HEK293 (cell line): ENCODE measurements around the gene MCIDAS.

Experiments
- CTCF ChIA-PET: fragments of 350-600 bp; formaldehyde crosslinking; extraction: SDS; loops from one replicate; lab custom pipeline; 2021; ENCODE audit warnings: antibody characterized with exemption; lab: Yijun Ruan, JAX
- POLR2A ChIA-PET: fragments of 300-600 bp; formaldehyde crosslinking; extraction: SDS; loops from one replicate; lab custom pipeline; 2020; ENCODE audit warnings: antibody characterized with exemption, inconsistent platforms; lab: Yijun Ruan, JAX
- H3K27ac ChIP-seq: fragments of 200-500 bp; sonication (Bioruptor generic); 2 replicates; pipeline ENCODE4 v1.5.1; 2014; ENCODE audit warnings: low read depth, low read length, control low read depth, inconsistent platforms; ENCODE audit errors: extremely low read depth
- H3K36me3 ChIP-seq, 2 experiments: fragments of 200-500 bp in 1 of 2; sonication (Bioruptor generic) in 1 of 2; 1 replicate in 1 of 2; 2 replicates in 1 of 2; pipeline ENCODE4 v1.5.1; 2014 to 2017; ENCODE audit warnings: inconsistent platforms in 2 of 2, low read length in 2 of 2; ENCODE audit not compliant: control insufficient read depth in 2 of 2, insufficient read depth in 1 of 2
- H3K4me1 ChIP-seq: fragments of 200-500 bp; sonication (Bioruptor generic); 2 replicates; pipeline ENCODE4 v1.5.1; 2014; ENCODE audit warnings: mild to moderate bottlenecking, low read length, inconsistent platforms; ENCODE audit not compliant: control insufficient read depth, insufficient read depth
- H3K4me3 ChIP-seq: 2 replicates; pipeline ENCODE4 v1.5.1; 2011; ENCODE audit warnings: low read depth, mild to moderate bottlenecking, control low read depth, low read length, moderate library complexity
- H3K9me3 ChIP-seq: fragments of 200-500 bp; sonication (Bioruptor generic); 2 replicates; pipeline ENCODE4 v1.5.1; 2014; ENCODE audit warnings: low read depth, low read length, inconsistent platforms; ENCODE audit not compliant: control insufficient read depth, insufficient read depth
- FEZF1 ChIP-seq: fragments of 450-650 bp; formaldehyde crosslinking; IDR thresholded peaks from 2 replicates; pipeline ENCODE4 v1.5.1; 2016; ENCODE audit warnings: missing biosample characterization, missing genetic modification characterization
- GLI4 ChIP-seq: fragments of 450-650 bp; formaldehyde crosslinking; IDR thresholded peaks from 2 replicates; pipeline ENCODE4 v1.5.1; 2016; ENCODE audit warnings: missing biosample characterization, missing genetic modification characterization
- OVOL3 ChIP-seq: fragments of 450-650 bp; formaldehyde crosslinking; IDR thresholded peaks from 2 replicates; pipeline ENCODE4 v1.5.1; 2016; ENCODE audit warnings: missing biosample characterization, missing genetic modification characterization
- REPIN1 ChIP-seq: fragments of 450-650 bp; formaldehyde crosslinking; IDR thresholded peaks from 2 replicates; pipeline ENCODE4 v1.5.1; 2017; ENCODE audit warnings: missing biosample characterization, missing genetic modification characterization, low read depth
- SP3 ChIP-seq: fragments of 450-650 bp; formaldehyde crosslinking; IDR thresholded peaks from 2 replicates; pipeline ENCODE4 v1.5.1; 2016; ENCODE audit warnings: missing biosample characterization, missing genetic modification characterization
- TCF7L2 ChIP-seq: IDR thresholded peaks from 2 replicates; pipeline ENCODE4 v1.6.1; 2011; ENCODE audit warnings: low read depth, mild to moderate bottlenecking, inconsistent platforms, low read length, moderate library complexity, borderline replicate concordance
- YY2 ChIP-seq: fragments of 450-650 bp; formaldehyde crosslinking; IDR thresholded peaks from 2 replicates; pipeline ENCODE4 v1.5.1; 2016; ENCODE audit warnings: missing biosample characterization, missing genetic modification characterization
- ZFP37 ChIP-seq: fragments of 450-650 bp; formaldehyde crosslinking; IDR thresholded peaks from 2 replicates; pipeline ENCODE4 v1.5.1; 2016; ENCODE audit warnings: missing biosample characterization, missing genetic modification characterization
- ZNF157 ChIP-seq: fragments of 450-650 bp; formaldehyde crosslinking; IDR thresholded peaks from 2 replicates; pipeline ENCODE4 v1.5.1; 2016; ENCODE audit warnings: missing biosample characterization, missing genetic modification characterization
- ZNF23 ChIP-seq: fragments of 450-650 bp; formaldehyde crosslinking; IDR thresholded peaks from 2 replicates; pipeline ENCODE4 v1.5.1; 2016; ENCODE audit warnings: missing biosample characterization, missing genetic modification characterization, borderline replicate concordance
- ZNF280D ChIP-seq: fragments of 450-650 bp; formaldehyde crosslinking; IDR thresholded peaks from 2 replicates; pipeline ENCODE4 v1.5.1; 2016; ENCODE audit warnings: missing biosample characterization, missing genetic modification characterization
- ZNF404 ChIP-seq: fragments of 450-650 bp; formaldehyde crosslinking; IDR thresholded peaks from 2 replicates; pipeline ENCODE4 v1.5.1; 2017; ENCODE audit warnings: missing biosample characterization, missing genetic modification characterization
- ZNF639 ChIP-seq: fragments of 450-650 bp; formaldehyde crosslinking; IDR thresholded peaks from 2 replicates; pipeline ENCODE4 v1.5.1; 2016; ENCODE audit warnings: missing biosample characterization, missing genetic modification characterization
- ZNF692 ChIP-seq: fragments of 450-650 bp; formaldehyde crosslinking; IDR thresholded peaks from 2 replicates; pipeline ENCODE4 v1.5.1; 2016; ENCODE audit warnings: missing biosample characterization, missing genetic modification characterization
- TF ChIP-seq, protein P1 (sequence below): fragments of 450-650 bp; formaldehyde crosslinking; conservative IDR thresholded peaks from 2 replicates; pipeline ENCODE4 v1.5.1; 2016; ENCODE audit warnings: low read depth, missing biosample characterization, missing genetic modification characterization
- TF ChIP-seq, protein P2 (sequence below): sonication (generic); formaldehyde crosslinking; IDR thresholded peaks from 2 replicates; pipeline ENCODE4 v1.8.1; 2022; ENCODE audit warnings: mild to moderate bottlenecking, moderate library complexity, missing genetic modification reagents
- TF ChIP-seq, protein P3 (sequence below): fragments of 450-650 bp; formaldehyde crosslinking; conservative IDR thresholded peaks from 2 replicates; pipeline ENCODE4 v1.5.1; 2016; ENCODE audit warnings: low read depth, missing biosample characterization, missing genetic modification characterization
- TF ChIP-seq, protein P4 (sequence below): fragments of 450-650 bp; formaldehyde crosslinking; IDR thresholded peaks from 2 replicates; pipeline ENCODE4 v1.5.1; 2017; ENCODE audit warnings: missing biosample characterization, missing genetic modification characterization

MCIDAS gene

GRCh38 chr5:55232271-55232984 is 5.3 kb upstream of the MCIDAS start (continued):
- no peak for TF ChIP-seq ZNF280D (tag by site-specific recombination)
- no peak for TF ChIP-seq FEZF1 (tag by site-specific recombination)
- 0 out of 2 replicates have a peak, but pooled peaks have one; percentile 53 for TF ChIP-seq SP3
- TF ChIP-seq YY2, result no peak
- TF ChIP-seq ZNF23 (tag by site-specific recombination), result no peak

- POLR2A ChIA-PET, result interaction anchor here (5.3 kb wide), 1 partner anchor 75 kb away, joined by 38 read pairs; the partner anchor contains the start of genes DHX29 and MTREX
- Histone ChIP-seq H3K36me3 (no peaks in the 10 kb centered on the region), H3K9me3 (no peaks in the 10 kb centered on the region), H3K4me3 (peak overlapping the region; percentile 49), H3K4me1 (no peaks in the 10 kb centered on the region), H3K27ac (no peak overlapping the region; the same call in 1 of the 2 replicates)
- CTCF ChIA-PET, result interaction anchor here (0.6 to 1.6 kb wide), 4 partner anchors 30 to 1368 kb away, joined by 3 to 4 read pairs (median 4); no protein-coding TSS in a partner anchor
- TF ChIP-seq TCF7L2 (no peak), REPIN1 (tag by site-specific recombination) (no peak), ZNF23 (tag by site-specific recombination) (no peak), ZFP37 (tag by site-specific recombination) (no peak), GLI4 (no peak), ZNF692 (no peak), ZNF404 (tag by site-specific recombination) (no peak), ZNF157 (no peak), OVOL3 (tag by site-specific recombination) (no peak), ZNF639 (no peak)
- TF ChIP-seq, protein P1, sequence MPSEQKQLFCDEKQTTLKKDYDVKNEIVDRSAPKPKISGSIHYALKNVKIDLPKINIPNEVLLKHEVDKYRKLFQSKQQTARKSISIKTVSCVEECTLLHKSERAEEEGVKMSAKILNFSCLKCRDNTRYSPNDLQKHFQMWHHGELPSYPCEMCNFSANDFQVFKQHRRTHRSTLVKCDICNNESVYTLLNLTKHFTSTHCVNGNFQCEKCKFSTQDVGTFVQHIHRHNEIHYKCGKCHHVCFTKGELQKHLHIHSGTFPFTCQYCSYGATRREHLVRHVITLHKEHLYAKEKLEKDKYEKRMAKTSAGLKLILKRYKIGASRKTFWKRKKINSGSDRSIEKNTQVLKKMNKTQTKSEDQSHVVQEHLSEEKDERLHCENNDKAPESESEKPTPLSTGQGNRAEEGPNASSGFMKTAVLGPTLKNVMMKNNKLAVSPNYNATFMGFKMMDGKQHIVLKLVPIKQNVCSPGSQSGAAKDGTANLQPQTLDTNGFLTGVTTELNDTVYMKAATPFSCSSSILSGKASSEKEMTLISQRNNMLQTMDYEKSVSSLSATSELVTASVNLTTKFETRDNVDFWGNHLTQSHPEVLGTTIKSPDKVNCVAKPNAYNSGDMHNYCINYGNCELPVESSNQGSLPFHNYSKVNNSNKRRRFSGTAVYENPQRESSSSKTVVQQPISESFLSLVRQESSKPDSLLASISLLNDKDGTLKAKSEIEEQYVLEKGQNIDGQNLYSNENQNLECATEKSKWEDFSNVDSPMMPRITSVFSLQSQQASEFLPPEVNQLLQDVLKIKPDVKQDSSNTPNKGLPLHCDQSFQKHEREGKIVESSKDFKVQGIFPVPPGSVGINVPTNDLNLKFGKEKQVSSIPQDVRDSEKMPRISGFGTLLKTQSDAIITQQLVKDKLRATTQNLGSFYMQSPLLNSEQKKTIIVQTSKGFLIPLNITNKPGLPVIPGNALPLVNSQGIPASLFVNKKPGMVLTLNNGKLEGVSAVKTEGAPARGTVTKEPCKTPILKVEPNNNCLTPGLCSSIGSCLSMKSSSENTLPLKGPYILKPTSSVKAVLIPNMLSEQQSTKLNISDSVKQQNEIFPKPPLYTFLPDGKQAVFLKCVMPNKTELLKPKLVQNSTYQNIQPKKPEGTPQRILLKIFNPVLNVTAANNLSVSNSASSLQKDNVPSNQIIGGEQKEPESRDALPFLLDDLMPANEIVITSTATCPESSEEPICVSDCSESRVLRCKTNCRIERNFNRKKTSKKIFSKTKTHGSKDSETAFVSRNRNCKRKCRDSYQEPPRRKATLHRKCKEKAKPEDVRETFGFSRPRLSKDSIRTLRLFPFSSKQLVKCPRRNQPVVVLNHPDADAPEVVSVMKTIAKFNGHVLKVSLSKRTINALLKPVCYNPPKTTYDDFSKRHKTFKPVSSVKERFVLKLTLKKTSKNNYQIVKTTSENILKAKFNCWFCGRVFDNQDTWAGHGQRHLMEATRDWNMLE (tag by site-specific recombination), result no peak
- TF ChIP-seq, protein P2, sequence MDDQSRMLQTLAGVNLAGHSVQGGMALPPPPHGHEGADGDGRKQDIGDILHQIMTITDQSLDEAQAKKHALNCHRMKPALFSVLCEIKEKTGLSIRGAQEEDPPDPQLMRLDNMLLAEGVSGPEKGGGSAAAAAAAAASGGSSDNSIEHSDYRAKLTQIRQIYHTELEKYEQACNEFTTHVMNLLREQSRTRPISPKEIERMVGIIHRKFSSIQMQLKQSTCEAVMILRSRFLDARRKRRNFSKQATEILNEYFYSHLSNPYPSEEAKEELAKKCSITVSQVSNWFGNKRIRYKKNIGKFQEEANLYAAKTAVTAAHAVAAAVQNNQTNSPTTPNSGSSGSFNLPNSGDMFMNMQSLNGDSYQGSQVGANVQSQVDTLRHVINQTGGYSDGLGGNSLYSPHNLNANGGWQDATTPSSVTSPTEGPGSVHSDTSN (CRISPR knock-in tag), result no peak
- TF ChIP-seq, protein P3, sequence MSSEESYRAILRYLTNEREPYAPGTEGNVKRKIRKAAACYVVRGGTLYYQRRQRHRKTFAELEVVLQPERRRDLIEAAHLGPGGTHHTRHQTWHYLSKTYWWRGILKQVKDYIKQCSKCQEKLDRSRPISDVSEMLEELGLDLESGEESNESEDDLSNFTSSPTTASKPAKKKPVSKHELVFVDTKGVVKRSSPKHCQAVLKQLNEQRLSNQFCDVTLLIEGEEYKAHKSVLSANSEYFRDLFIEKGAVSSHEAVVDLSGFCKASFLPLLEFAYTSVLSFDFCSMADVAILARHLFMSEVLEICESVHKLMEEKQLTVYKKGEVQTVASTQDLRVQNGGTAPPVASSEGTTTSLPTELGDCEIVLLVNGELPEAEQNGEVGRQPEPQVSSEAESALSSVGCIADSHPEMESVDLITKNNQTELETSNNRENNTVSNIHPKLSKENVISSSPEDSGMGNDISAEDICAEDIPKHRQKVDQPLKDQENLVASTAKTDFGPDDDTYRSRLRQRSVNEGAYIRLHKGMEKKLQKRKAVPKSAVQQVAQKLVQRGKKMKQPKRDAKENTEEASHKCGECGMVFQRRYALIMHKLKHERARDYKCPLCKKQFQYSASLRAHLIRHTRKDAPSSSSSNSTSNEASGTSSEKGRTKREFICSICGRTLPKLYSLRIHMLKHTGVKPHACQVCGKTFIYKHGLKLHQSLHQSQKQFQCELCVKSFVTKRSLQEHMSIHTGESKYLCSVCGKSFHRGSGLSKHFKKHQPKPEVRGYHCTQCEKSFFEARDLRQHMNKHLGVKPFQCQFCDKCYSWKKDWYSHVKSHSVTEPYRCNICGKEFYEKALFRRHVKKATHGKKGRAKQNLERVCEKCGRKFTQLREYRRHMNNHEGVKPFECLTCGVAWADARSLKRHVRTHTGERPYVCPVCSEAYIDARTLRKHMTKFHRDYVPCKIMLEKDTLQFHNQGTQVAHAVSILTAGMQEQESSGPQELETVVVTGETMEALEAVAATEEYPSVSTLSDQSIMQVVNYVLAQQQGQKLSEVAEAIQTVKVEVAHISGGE (tag by site-specific recombination), result no peak
- TF ChIP-seq, protein P4, sequence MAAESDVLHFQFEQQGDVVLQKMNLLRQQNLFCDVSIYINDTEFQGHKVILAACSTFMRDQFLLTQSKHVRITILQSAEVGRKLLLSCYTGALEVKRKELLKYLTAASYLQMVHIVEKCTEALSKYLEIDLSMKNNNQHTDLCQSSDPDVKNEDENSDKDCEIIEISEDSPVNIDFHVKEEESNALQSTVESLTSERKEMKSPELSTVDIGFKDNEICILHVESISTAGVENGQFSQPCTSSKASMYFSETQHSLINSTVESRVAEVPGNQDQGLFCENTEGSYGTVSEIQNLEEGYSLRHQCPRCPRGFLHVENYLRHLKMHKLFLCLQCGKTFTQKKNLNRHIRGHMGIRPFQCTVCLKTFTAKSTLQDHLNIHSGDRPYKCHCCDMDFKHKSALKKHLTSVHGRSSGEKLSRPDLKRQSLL (tag by site-specific recombination), result no peak
These were observed 4.8 kb upstream of the MCIDAS start for GRCh38 chr5:55231919-55232270.
